Esophagus (tissue), 2 donors: ENCODE data around the gene WIPF1. TPM values are rescaled to one million over a fixed set of nuclear protein-coding genes. Genes with fewer than 3 reads are reported as not detected.

Experiments
- H3K27ac ChIP-seq, 2 donors: one replicate each; pipeline ENCODE4 v1.5.1; 2013; ENCODE audit warnings: low read depth in 2 of 2, mild to moderate bottlenecking in 2 of 2, inconsistent platforms in 1 of 2, low read length in 1 of 2, moderate library complexity in 1 of 2
- H3K27me3 ChIP-seq, 2 donors: one replicate each; pipeline ENCODE4 v1.6.1; 2013; ENCODE audit warnings: low read length in 2 of 2, control low read depth in 1 of 2, mild to moderate bottlenecking in 1 of 2; ENCODE audit not compliant: insufficient read depth in 2 of 2, control insufficient read depth in 1 of 2
- H3K36me3 ChIP-seq, 2 donors: one replicate each; pipeline ENCODE4 v1.6.1; 2013; ENCODE audit warnings: low read length in 1 of 2; ENCODE audit not compliant: control insufficient read depth in 2 of 2, insufficient read depth in 2 of 2
- H3K4me1 ChIP-seq, 2 donors: one replicate each; pipeline ENCODE4 v1.6.1; 2013; ENCODE audit warnings: low read length in 1 of 2; ENCODE audit not compliant: control insufficient read depth in 2 of 2, insufficient read depth in 2 of 2
- H3K4me3 ChIP-seq, 2 donors: one replicate each; pipeline ENCODE4 v1.5.1; 2013; ENCODE audit warnings: low read length in 2 of 2, mild to moderate bottlenecking in 2 of 2, low read depth in 1 of 2, moderate library complexity in 1 of 2
- H3K9me3 ChIP-seq, 2 donors: one replicate each; pipeline ENCODE4 v1.6.1; 2013; ENCODE audit warnings: mild to moderate bottlenecking in 2 of 2, low read depth in 1 of 2, low read length in 1 of 2, moderate library complexity in 1 of 2; ENCODE audit not compliant: control insufficient read depth in 2 of 2, insufficient read depth in 1 of 2
- WGBS, 2 donors: extraction: QIAGEN DNeasy Blood & Tissue Kit; methylation state at CpG; one replicate each; pipeline ENCODE4 v1.1.7; 2013; 5-methylcytosine and 5-hydroxymethylcytosine counted together
- polyA plus RNA-seq, 2 donors: library from polyadenylated mRNA; stranded (reverse); fragments of 200-250 nt; gene quantifications; one replicate each; pipeline ENCODE4 v1.2.3, GENCODE V29; 2013
- donor health status: healthy with polysubstance abuse.
- donor health status: Bipolar disorder and iron deficiency.

The WIPF1 gene
- polyA plus RNA-seq, 2 donors = 3.9 to 4.8 TPM

DNA sequence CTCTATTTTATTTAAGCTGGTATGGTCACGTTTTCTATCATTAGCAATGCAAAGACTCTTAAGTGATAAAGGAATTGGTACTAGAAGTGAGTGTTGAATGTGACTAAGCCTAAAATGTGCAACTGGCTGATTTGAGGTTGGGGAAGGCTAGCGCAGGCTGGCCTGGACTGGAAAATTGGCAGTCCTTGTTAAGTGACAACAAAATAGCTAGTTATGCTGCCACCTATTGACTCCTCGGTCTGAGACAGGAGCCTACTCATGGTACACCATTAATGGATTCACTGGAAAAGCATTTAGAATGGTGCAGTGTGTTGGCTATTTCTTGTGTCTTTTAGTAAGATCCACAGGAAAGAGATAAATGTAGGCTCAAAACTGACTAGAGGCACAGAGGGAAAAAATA is 5.7 kb upstream of the WIPF1 start:
- Histone ChIP-seq H3K4me3 (no peak overlapping the region), H3K36me3 (no peaks in the 10 kb centered on the region), H3K27ac (no peak overlapping the region), H3K4me1 (peaks cover 0 to 1% of the 10 kb centered on the region in 2 donors), H3K27me3 (no peaks in the 10 kb centered on the region), H3K9me3 (no peaks in the 10 kb centered on the region)
- WGBS, 2 donors = 22 to 23% methylated on average over 3 of the region's 3 CpGs

DNA sequence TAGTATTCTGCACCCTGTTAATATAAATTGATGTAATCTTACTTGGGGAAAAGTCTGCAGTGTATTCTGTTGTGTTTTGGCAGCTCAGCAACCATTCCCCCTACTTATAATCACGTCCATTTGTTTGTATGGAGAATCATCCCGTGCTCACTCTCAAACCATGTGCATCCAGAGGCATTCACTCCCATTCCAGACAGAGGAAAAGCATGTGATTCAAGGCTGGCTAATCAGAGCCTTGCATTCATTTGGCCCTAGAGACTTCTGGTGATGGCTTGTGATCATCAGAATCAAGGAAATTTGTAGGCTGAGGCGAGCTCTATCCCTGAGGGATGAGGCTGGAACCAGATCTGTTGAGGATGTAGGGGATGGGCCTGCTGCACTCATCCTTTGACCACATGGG is 5.1 kb upstream of the WIPF1 start:
- WGBS, 2 donors = 77 to 82% methylated on average over 3 of the region's 3 CpGs
- no peaks in the 10 kb centered on the region for H3K9me3 ChIP-seq
- H3K27me3 ChIP-seq = no peaks in the 10 kb centered on the region
- no peak overlapping the region for H3K27ac ChIP-seq
- H3K4me3 ChIP-seq = no peak overlapping the region
- no peaks in the 10 kb centered on the region for H3K36me3 ChIP-seq
- H3K4me1 ChIP-seq = peaks cover 0 to 1% of the 10 kb centered on the region in 2 donors

DNA sequence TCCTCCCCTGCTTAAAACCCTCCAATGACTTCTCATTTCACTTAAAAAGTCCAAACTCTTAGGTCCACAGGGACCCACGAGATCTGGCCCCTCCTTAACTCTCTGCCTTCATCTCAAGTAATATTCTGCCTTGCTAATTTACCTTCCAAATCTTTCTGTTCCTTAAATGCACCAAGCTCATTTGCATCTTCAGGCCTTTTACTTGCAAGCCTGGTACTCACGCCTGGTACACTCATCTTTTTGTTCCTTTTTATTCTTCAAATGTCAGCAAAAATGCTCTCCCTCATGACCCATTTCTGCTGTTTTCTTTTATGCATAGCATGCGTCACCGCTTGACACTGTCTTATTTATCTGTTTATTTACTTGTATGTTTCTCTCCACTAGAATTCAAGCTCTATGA is 2.7 kb upstream of the WIPF1 start:
- Histone ChIP-seq H3K4me3 (no peak overlapping the region), H3K9me3 (no peaks in the 10 kb centered on the region), H3K27ac (no peak overlapping the region), H3K36me3 (no peaks in the 10 kb centered on the region), H3K4me1 (no peaks in the 10 kb centered on the region), H3K27me3 (no peaks in the 10 kb centered on the region)
- WGBS, 2 donors = 82 to 83% methylated on average over 4 of the region's 4 CpGs

DNA sequence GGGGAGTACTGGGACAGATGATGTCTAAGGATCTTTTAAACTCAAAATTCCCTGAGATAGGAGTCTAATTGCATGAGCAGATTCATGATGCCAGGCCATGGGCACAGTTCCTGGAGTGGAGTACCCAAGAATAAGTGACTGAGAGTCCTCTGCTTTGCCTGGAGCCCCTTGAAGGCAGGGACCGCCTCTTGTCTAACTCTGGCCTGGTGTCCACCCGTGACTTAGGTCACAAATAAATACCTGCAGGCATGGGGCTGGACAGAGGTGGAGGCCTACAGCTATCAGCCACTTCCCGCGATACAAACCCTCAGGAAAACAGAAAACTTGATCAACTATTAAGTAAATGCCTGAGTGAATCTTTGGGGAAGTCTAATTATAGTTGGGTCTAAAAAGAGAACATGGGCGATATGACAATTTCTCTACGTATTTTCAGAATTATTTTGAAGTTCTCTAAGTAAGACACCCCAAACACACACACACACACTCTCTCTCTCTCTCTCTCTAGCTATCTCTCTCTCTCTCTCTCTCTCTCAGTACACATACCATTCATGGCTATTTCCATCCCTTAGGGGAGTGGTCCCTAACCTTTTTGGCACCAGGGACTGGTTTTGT is 1.8 kb upstream of the WIPF1 start:
- Histone ChIP-seq H3K27ac (no peak overlapping the region), H3K4me1 (no peaks in the 10 kb centered on the region), H3K36me3 (no peaks in the 10 kb centered on the region), H3K4me3 (no peak overlapping the region), H3K27me3 (no peaks in the 10 kb centered on the region), H3K9me3 (no peaks in the 10 kb centered on the region)
- 88 to 93% methylated on average over 6 of the region's 6 CpGs for WGBS, 2 donors

DNA sequence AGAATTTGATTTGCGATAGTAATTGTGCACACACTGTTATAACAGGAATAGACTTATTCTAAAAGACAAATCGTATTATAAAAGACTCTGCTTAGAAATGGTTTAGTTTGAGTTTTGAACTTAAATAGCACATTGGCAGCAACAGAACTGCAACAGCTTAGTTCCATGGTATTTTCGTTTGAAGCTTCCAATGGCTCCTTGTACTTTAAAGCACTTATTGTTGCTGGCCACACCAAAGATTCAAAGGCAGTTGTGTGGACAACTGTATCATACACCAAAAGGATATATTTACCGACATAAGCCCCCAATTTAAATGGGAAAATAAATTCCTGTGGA is 627 bp downstream of the WIPF1 start:
- Histone ChIP-seq H3K27me3 (no peaks in the 10 kb centered on the region), H3K4me1 (no peaks in the 10 kb centered on the region), H3K27ac (peak overlapping the region in 1 of 2 donors; percentile 62), H3K4me3 (peak overlapping the region in 1 of 2 donors; percentile 14), H3K9me3 (no peaks in the 10 kb centered on the region), H3K36me3 (no peaks in the 10 kb centered on the region)
- 61 to 66% methylated on average over 4 of the region's 4 CpGs for WGBS, 2 donors

DNA sequence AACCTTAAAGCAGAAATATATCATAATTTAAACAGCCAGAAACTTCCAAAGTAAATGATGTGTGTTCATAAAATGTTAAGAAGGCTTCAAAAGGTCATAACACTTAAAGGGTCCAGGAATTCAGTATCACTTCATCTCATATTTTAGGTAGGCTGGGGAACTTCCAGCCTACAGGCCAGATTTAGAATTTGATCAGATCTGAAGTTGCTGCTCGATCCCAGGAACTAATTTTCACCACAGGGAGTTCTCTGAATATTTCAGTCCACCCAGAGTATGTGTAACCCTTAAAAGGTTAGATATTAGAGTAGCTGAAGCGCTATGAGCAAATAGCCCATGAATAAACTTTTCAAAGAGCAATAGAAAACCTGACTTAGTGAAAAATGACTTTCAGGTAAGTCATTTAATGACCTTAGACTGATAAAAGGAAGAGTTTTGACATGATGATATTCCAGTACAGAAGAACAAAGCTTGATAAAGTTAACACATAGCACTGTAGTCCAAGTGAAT is 1.7 kb downstream of the WIPF1 start:
- no peak overlapping the region for H3K27ac ChIP-seq
- H3K27me3 ChIP-seq = no peaks in the 10 kb centered on the region
- H3K9me3 ChIP-seq = no peaks in the 10 kb centered on the region
- H3K4me1 ChIP-seq = no peaks in the 10 kb centered on the region
- WGBS, 2 donors = 65% methylated on average over 2 of the region's 2 CpGs
- no peaks in the 10 kb centered on the region for H3K36me3 ChIP-seq
- H3K4me3 ChIP-seq = no peak overlapping the region

DNA sequence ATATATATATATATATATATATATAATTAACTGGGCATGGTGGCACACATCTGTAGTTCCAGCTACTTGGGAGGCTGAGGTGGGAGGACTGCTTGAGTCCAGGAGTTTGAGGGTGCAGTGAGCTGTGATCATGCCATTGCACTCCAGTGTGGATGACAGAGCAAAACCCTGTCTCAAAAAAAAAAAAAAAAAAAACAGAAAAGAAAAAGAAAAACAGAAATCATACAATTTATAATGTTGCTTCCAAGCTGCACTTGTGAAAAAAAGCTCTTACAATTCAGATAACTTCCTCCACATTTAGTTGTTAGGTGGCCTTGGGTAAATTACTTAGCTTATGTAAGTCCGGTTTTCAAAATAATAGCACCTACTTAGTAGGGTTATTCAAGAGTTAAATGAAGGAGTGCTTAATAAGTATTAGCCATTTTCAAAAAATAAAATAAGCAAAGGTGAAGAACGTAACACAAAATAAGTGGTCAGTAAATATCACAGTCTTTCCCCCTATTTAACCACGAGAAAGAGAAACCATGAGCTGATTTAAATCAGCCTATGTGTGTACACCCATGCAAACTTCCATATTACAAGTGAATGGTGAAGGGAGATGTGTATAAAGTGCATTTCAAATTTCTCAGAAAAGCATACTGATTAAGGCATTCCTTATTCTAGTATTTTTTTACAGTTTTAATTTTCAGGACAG is 2.3 kb downstream of the WIPF1 start:
- Histone ChIP-seq H3K27me3 (no peaks in the 10 kb centered on the region), H3K27ac (no peak overlapping the region), H3K4me3 (no peak overlapping the region), H3K9me3 (no peaks in the 10 kb centered on the region), H3K4me1 (peaks cover 0 to 3% of the 10 kb centered on the region in 2 donors), H3K36me3 (no peaks in the 10 kb centered on the region)
- WGBS, 2 donors = 74 to 78% methylated on average over 3 of the region's 3 CpGs

DNA sequence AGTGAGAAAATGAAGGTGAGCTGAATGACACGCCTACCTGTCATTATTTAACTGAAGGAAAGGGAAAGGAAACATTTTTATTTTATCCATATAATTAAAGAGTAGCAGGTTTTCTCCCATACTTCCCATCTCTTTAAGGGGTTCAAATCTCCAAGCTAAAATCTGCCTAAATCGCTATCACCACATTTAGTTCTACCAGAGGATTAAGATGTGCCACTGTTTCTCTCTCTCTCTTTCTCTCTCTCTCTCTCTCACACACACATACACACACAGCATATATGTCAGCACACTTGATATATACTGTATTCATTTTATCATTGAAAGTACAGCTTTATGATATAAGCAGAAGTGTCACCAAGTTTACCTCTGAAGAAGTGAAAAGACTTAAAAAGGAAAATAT is 3.1 kb downstream of the WIPF1 start:
- WGBS, 2 donors = 79 to 86% methylated on average over 2 of the region's 2 CpGs
- no peak overlapping the region for H3K4me3 ChIP-seq
- H3K27ac ChIP-seq = no peak overlapping the region
- H3K36me3 ChIP-seq = no peaks in the 10 kb centered on the region
- peaks cover 0 to 3% of the 10 kb centered on the region in 2 donors for H3K4me1 ChIP-seq
- H3K9me3 ChIP-seq = no peaks in the 10 kb centered on the region
- no peaks in the 10 kb centered on the region for H3K27me3 ChIP-seq

DNA sequence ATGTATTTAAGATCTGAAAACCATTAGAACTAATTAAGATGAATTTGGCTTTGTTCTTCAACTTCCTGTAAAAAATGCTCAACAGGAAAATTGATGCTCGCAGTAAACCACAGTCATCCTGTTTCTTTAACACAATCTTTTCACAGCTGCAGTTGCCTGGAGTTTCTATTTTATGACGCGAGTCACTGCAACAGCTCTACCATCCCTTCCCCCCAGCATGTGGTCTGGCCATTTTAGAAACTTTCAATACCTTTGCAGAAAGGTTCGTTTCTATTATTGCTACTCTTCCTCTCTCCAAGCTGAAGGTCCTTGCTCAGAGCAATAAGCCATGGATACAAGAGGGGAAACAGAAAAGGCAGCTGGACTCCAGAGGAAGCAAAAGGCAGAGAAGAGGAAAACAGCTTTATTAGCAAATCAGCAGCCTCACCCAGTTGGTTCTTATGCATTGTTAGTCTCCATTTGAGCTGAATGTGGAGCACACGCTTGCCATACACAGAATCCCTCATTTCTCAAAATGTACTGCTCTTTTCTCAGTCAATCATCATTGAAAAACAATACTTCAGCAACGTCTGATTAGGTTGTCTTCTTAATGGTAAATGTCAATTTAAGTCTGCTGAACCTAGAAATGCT is 3.9 kb downstream of the WIPF1 start:
- Histone ChIP-seq H3K4me3 (no peak overlapping the region), H3K27ac (peak overlapping the region; percentile 26 to 40), H3K4me1 (peaks cover 0 to 5% of the 10 kb centered on the region in 2 donors), H3K27me3 (no peaks in the 10 kb centered on the region), H3K36me3 (no peaks in the 10 kb centered on the region), H3K9me3 (no peaks in the 10 kb centered on the region)
- 51% methylated on average over 6 of the region's 6 CpGs for WGBS, 2 donors
